Stomach smooth muscle (tissue), 2 donors: Measurements from ENCODE around the gene FAM83G.
"Not testable (repeated sequence)": the region's sequence is repeated elsewhere in the genome, so short reads cannot be mapped to it uniquely, and the experiment has no call there.

Experiments
- H3K27ac ChIP-seq: one replicate; pipeline ENCODE4 v1.7.0; 2013; ENCODE audit warnings: mild to moderate bottlenecking, low read length, inconsistent platforms
- H3K27me3 ChIP-seq, 2 donors: one replicate each; pipeline ENCODE4 v1.7.0; 2013; ENCODE audit warnings: low read length in 2 of 2; ENCODE audit not compliant: insufficient read depth in 2 of 2, control insufficient read depth in 1 of 2
- H3K36me3 ChIP-seq, 2 donors: one replicate each; pipeline ENCODE4 v1.7.0; 2013; ENCODE audit warnings: low read length in 2 of 2; ENCODE audit not compliant: control insufficient read depth in 2 of 2, insufficient read depth in 2 of 2
- H3K4me1 ChIP-seq: one replicate; pipeline ENCODE4 v1.7.0; 2013; ENCODE audit warnings: low read length; ENCODE audit not compliant: control insufficient read depth, insufficient read depth
- H3K4me3 ChIP-seq, 2 donors: one replicate each; pipeline ENCODE4 v1.7.0; 2013; ENCODE audit warnings: low read length in 2 of 2
- H3K9ac ChIP-seq, 2 donors: one replicate each; pipeline ENCODE4 v1.7.0; 2013; ENCODE audit warnings: low read length in 2 of 2, mild to moderate bottlenecking in 1 of 2
- H3K9me3 ChIP-seq, 2 donors: one replicate each; pipeline ENCODE4 v1.7.0; 2013; ENCODE audit warnings: low read length in 2 of 2; ENCODE audit not compliant: control insufficient read depth in 2 of 2
- donor health status: healthy.
- donor health status: Pancreatic carcinoma.

FAM83G gene

GRCh38 chr17:18959071-18959844 lies 45.3 kb downstream of the FAM83G start:
- H3K4me3 ChIP-seq, result no peak overlapping the region
- H3K9me3 ChIP-seq, result no peaks in the 10 kb centered on the region
- H3K9ac ChIP-seq, result no peak overlapping the region
- no peaks in the 10 kb centered on the region for H3K27me3 ChIP-seq
- no peak overlapping the region for H3K27ac ChIP-seq
- H3K36me3 ChIP-seq, result no peaks in the 10 kb centered on the region
- peaks cover 16% of the 10 kb centered on the region for H3K4me1 ChIP-seq

- Histone ChIP-seq H3K9me3 (no peaks in the 10 kb centered on the region), H3K9ac (no peak overlapping the region), H3K27ac (no peak overlapping the region), H3K4me1 (peaks cover 16% of the 10 kb centered on the region), H3K36me3 (no peaks in the 10 kb centered on the region), H3K4me3 (no peak overlapping the region), H3K27me3 (no peaks in the 10 kb centered on the region)
Observed at GRCh38 chr17:18958611-18959010, 46.0 kb downstream of the FAM83G start.

DNA sequence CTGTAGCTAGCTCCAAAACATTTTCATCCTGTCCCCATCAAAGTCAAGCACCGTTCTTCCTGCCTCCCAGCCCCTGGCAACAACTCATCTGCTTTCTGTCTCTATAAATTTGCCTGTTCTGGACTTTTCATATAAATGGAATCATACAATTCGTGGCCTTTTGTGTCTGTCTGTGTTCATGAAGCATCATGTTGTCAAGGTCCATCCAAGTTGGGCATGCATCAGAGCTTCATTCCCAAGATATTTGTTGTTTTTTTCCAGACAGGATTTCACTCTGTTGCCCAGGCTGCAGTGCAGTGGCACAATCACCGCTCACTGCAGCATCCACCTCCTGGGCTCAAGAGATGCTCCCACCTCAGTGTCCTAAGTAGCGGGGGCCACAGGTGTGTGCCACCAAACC lies 46.7 kb downstream of the FAM83G start:
- peaks cover 16% of the 10 kb centered on the region for H3K4me1 ChIP-seq
- H3K9ac ChIP-seq, result no peak overlapping the region
- H3K27me3 ChIP-seq, result no peaks in the 10 kb centered on the region
- H3K27ac ChIP-seq, result no peak overlapping the region
- H3K4me3 ChIP-seq, result no peak overlapping the region
- no peaks in the 10 kb centered on the region for H3K36me3 ChIP-seq
- H3K9me3 ChIP-seq, result no peaks in the 10 kb centered on the region

DNA sequence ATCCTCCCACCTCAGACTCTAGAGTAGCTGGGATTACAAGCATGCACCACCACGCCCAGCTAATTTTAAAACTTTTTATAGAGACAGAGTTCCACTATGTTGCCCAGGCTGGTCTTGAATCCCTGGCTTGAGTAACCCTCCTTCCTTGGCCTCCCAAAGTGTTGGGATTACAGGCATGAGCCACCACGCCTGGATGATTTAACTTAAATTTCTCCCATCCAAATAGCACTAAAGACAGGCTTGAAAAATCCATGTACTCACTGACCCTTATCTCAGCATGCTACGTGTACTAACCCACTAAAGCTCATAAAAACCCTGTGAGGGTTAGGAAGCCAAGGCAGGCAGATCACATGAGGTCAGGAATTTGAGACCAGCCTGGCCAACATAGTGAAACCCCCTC lies 48.0 kb downstream of the FAM83G start:
- H3K9me3 ChIP-seq, result no peaks in the 10 kb centered on the region
- no peak overlapping the region for H3K27ac ChIP-seq
- H3K4me3 ChIP-seq, result no peak overlapping the region
- no peak overlapping the region for H3K9ac ChIP-seq
- peaks cover 11% of the 10 kb centered on the region for H3K4me1 ChIP-seq
- H3K27me3 ChIP-seq, result no peaks in the 10 kb centered on the region
- H3K36me3 ChIP-seq, result no peaks in the 10 kb centered on the region

DNA sequence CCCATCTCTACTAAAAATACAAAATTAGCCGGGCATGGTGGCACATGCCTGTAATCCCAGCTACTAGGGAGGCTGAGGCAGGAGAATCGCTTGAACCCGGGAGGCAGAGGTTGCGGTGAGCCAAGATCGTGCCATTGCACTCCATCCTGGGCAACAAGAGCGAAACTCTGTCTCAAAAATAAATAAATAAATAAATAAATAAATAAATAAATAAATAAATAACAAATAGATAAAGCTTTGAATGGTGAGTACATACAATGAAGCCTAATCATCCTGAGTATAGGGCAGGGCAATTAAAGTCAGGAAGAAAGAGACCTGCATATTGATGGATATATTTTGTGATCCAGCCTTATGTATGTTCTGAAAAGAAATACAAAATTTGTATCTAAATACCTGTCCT lies 48.5 kb downstream of the FAM83G start:
- not testable (repeated sequence) for H3K9me3 ChIP-seq, H3K9ac ChIP-seq, H3K4me3 ChIP-seq, H3K27ac ChIP-seq, H3K27me3 ChIP-seq, H3K4me1 ChIP-seq, H3K36me3 ChIP-seq

DNA sequence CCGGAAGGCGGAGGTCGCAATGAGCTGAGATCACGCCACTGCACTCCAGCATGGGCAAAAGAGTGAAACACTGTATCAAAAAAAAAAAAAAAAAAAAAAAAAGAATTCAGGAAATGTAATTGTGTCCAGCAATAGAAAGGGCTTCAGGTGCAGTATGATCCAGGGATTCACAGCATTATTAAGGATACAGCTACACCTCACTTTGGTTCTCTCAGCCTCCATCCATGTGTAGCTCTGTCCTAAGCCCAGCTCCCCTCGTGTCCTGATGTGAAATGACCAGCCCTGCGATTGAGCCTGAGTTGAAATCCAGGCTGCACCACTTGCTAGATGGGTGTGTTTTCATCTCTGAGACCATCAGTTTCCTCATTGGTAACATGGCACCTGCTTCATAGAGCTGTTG lies 49.6 kb downstream of the FAM83G start:
- H3K4me3 ChIP-seq, result no peak overlapping the region
- H3K27me3 ChIP-seq, result no peaks in the 10 kb centered on the region
- H3K9me3 ChIP-seq, result no peaks in the 10 kb centered on the region
- no peak overlapping the region for H3K9ac ChIP-seq
- H3K36me3 ChIP-seq, result no peaks in the 10 kb centered on the region
- no peak overlapping the region for H3K27ac ChIP-seq
- no peaks in the 10 kb centered on the region for H3K4me1 ChIP-seq

DNA sequence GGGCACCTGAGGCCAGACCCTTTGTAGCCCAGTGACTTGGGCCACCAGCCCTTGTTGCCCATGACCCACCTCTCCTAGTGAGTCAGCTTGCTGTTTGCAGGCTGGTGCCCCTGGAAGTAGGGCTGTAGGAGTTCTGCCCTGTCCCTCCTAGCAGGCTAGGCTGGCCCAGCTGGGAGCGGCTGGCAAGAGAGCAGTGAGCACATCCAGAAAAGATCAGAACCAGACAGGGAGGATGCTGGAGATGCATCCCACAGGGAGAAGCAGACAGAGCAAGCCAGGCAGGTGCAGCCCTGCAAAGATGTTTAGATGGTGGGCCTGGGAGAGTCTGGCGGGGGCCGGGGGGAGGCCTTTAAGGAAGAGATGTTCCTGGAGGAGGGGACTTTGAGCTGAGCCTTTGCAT lies 50.2 kb downstream of the FAM83G start:
- Histone ChIP-seq H3K36me3 (no peaks in the 10 kb centered on the region), H3K27ac (no peak overlapping the region), H3K4me3 (no peak overlapping the region), H3K9ac (no peak overlapping the region), H3K9me3 (no peaks in the 10 kb centered on the region), H3K4me1 (no peaks in the 10 kb centered on the region), H3K27me3 (no peaks in the 10 kb centered on the region)

- Histone ChIP-seq H3K27ac (no peak overlapping the region), H3K36me3 (no peaks in the 10 kb centered on the region), H3K9me3 (no peaks in the 10 kb centered on the region), H3K4me3 (no peak overlapping the region), H3K9ac (no peak overlapping the region), H3K27me3 (no peaks in the 10 kb centered on the region), H3K4me1 (no peaks in the 10 kb centered on the region)
Observed at GRCh38 chr17:18953231-18953728, 51.3 kb downstream of the FAM83G start.

DNA sequence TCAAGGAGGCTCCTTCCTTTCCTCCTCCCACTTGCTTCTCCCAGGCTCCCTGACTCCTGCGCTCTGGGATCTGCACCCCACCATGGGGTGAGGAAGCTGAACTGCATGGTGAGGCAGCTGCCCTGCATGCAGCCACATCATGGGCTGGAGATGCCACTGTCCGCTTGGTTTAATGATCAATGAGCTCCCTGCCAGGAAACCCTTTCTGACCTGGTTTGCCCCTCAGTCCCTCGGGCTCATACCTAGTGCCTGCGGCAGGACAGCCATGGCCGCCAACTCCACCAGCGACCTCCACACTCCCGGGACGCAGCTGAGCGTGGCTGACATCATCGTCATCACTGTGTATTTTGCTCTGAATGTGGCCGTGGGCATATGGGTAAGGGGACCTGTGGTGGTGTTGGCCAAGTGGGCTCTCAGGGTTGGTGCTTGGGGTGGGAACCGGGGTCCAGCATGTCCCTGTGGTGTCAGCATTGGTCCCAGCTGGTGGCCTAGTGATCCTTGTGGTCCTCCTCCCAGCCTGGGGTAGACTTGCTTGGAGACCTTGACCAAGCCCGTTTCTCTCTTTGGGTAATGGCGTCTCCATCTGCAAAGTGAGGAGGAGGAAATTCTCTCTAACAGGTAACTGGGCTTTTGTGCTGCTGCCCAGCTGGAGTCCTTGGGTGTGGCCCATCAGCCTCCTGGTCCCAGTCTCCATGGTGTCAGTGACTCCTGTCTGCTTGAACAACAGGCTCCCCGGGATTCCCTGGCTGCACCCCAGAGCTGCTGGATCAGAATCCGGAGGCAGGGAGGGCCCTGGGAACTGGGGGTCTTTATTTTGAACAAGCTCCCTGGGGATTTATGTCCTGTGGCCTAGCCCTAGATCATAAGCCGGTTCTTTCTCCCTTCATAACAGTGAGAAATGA lies 52.4 kb downstream of the FAM83G start, which contains the start of gene SLC5A10:
SLC5A10 (plus strand) TSS at position 225 of the 902 bp plus-strand sequence; CDS start at position 266, 41 bp downstream.
- Histone ChIP-seq H3K27me3 (no peaks in the 10 kb centered on the region), H3K9me3 (no peaks in the 10 kb centered on the region), H3K4me1 (no peaks in the 10 kb centered on the region), H3K36me3 (no peaks in the 10 kb centered on the region), H3K9ac (no peak within 1 kb of the TSS), H3K4me3 (no peak within 1 kb of the TSS), H3K27ac (no peak within 1 kb of the TSS)

DNA sequence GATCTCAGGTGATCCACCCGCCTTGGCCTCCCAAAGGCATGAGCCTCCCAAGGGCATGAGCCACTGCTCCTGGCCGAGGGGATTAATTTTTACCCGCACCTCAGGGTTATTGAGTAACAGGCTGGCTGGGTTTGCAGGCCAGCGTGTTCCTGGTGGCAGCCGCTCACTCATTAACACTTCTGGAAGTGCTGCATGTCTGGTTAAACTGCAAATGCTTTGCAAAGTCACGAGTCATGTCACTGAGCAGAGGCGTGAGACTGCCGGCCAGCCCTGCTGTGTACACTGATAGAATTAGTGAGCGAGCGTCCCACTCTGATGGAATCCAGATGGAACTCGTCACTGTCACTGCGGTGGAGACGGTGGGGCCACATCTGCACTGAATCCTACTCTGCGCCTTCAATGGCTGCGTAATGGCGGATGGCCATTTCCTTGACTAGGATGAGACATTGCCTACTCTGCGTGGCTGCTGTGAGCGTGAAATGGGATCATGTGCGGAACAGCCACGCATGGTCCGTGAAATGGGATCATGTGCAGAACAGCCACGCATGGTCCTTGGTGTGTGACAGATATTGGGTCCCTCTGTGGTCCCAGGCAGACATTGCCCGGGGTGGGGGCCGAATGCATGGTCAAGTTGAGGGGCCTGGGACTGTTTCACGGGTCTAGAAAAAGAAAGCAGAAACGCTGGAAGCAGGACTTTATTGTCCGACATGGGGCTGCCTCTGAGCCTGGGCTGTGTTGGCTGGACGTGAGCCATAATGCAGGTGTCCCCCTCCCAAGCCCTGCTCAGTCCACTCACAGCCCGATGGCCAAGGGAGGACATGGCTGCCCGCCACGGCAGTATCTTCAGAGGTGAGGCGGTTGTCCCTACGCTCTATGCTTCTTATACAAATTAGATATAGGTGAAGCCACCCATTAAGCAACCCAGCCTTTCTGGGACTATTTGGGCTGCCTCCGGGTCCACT lies 53.3 kb downstream of the FAM83G start:
- Histone ChIP-seq H3K27me3 (no peaks in the 10 kb centered on the region), H3K4me1 (no peaks in the 10 kb centered on the region), H3K36me3 (no peaks in the 10 kb centered on the region), H3K9me3 (no peaks in the 10 kb centered on the region), H3K27ac (no peak overlapping the region), H3K9ac (no peak overlapping the region), H3K4me3 (no peak overlapping the region)
